Fibroblast of skin of left biceps (primary cell): ENCODE results near the gene PHF21A.

Experiments
- DNase-seq, 2 experiments: peaks; one replicate each; pipeline ENCODE4 v3.0.0-alpha.2; 2013; ENCODE audit warnings: low read depth in 2 of 2

Gene PHF21A

DNA sequence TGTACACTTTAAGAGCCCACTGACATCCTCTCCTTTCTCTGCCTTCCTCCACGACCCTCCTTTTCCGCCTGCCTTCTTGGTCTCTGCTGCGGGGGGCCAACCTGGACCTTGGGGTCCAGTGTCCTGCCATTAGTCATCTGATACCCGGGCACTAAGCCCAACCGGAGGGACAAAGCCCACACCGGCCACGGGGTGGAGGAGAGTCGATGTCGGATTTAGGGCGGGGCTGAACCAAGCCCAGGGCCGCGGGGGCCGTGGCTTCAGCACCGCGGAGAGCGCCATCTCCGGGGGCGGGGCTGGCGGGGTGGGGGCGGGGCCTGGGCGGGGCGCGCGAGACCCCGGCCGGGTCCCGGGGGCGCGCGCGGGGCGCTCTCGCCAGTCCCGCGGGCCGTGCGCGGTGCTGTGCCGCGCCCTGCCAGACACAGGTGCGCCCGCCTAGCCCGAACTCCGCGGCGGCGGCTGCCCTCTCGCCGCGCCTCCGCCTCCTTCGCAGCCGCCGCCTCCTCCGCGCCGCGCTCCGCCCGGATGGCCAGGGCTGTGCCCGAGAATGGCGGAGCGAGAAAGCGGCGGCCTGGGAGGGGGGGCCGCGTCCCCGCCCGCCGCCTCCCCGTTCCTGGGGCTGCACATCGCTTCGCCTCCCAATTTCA, 235.9 kb downstream of the PHF21A start, which contains the start of gene MAPK8IP1:
MAPK8IP1 (plus strand) TSS at position 378 of the 647 bp plus-strand sequence; CDS start at position 548, 170 bp downstream.
- DNase-seq: no peak

DNA sequence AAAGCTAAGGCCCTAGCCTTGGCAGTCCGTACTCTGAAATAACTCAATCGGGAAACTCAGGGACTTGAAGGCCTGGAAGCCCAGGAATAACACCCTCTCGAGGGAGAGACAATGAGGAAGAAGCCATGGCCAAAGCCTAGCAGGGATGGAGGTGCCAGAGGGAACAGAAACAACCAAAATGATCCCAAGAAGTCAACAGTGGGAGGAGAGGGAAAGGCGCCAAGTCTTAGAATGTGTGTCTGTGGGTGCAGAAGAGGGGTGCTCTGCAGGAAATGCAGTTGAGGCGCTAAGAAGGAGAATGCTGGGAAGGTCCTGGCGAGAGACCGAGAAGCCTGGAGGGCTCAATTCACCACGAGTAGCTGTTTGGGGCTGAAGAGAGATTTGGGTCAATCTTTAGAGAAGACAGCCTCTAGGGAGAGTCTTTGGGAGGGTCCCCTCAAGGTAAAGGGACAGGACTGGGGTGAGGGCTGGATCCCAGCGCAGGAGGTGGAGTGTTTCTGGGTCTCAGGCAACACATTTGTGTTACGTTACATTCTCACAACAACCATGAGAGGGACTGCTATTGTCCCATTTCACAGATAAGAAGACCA, 236.6 kb downstream of the PHF21A start:
- DNase-seq: no peak
